Muscle of leg (tissue), 11 donors: ENCODE data around the gene SMURF2. TPM values are rescaled to one million over a fixed set of nuclear protein-coding genes. Genes with fewer than 3 reads are reported as not detected.
"Not testable (repeated sequence)": the region's sequence is repeated elsewhere in the genome, so short reads cannot be mapped to it uniquely, and the experiment has no call there.

ENCODE experiments used
- DNase-seq: peaks from one replicate; pipeline ENCODE4 v3.0.0; 2013
- H3K27ac ChIP-seq: one replicate; pipeline ENCODE4 v1.5.1; 2013; ENCODE audit warnings: mild to moderate bottlenecking, low read length, control low read depth
- H3K27me3 ChIP-seq: one replicate; pipeline ENCODE4 v1.6.1; 2013; ENCODE audit warnings: low read length; ENCODE audit not compliant: control insufficient read depth, insufficient read depth
- H3K36me3 ChIP-seq: one replicate; pipeline ENCODE4 v1.6.1; 2013; ENCODE audit warnings: low read length; ENCODE audit not compliant: control insufficient read depth, insufficient read depth
- H3K4me1 ChIP-seq: one replicate; pipeline ENCODE4 v1.6.1; 2013; ENCODE audit warnings: low read length; ENCODE audit not compliant: control insufficient read depth, insufficient read depth
- H3K4me3 ChIP-seq: one replicate; pipeline ENCODE4 v1.5.1; 2013; ENCODE audit warnings: low read length, control low read depth
- H3K9me3 ChIP-seq: replicated peaks from 2 replicates; pipeline ENCODE4 v1.6.1; 2013; ENCODE audit warnings: low read depth, low read length; ENCODE audit not compliant: control insufficient read depth
- WGBS: methylation state at CpG from one replicate; pipeline ENCODE4 v1.1.5; 2013; ENCODE audit warnings: missing lambda C conversion rate; ENCODE audit not compliant: insufficient coverage; 5-methylcytosine and 5-hydroxymethylcytosine counted together
- polyA plus RNA-seq, 8 donors: library from polyadenylated mRNA; unstranded; fragments of 120-200 nt; gene quantifications; one replicate each; pipeline versions ENCODE4 v1.2.1 to v1.2.3, GENCODE V29; 2013; ENCODE audit warnings: inconsistent platforms in 1 of 8, low replicate concordance in 1 of 8; ENCODE audit not compliant: insufficient read length in 8 of 8, insufficient read depth in 1 of 8
- total RNA-seq: library from RNA; stranded (reverse); fragments of 120-200 nt; gene quantifications from one replicate; pipeline ENCODE4 v1.2.4, GENCODE V29; 2013

Gene SMURF2
- total and polyA plus RNA-seq, 9 donors: 18.6 to 32.3 (median 24.5) TPM

GRCh38 chr17:64667807-64668721 is 6.0 kb upstream of the SMURF2 start:
- H3K4me1 ChIP-seq, DNase-seq: not testable (repeated sequence)
- 74% methylated on average over 7 of the region's 14 CpGs for WGBS

GRCh38 chr17:64664299-64664981 is 2.3 kb upstream of the SMURF2 start:
- not testable (repeated sequence) for H3K27me3 ChIP-seq, H3K27ac ChIP-seq, H3K4me1 ChIP-seq, H3K4me3 ChIP-seq, DNase-seq, H3K36me3 ChIP-seq, H3K9me3 ChIP-seq
- WGBS: 80% methylated on average over 2 of the region's 6 CpGs

More at GRCh38 chr17:64667807-64668721, 6.0 kb upstream of the SMURF2 start:
- H3K36me3 ChIP-seq, H3K27ac ChIP-seq, H3K27me3 ChIP-seq, H3K4me3 ChIP-seq, H3K9me3 ChIP-seq: not testable (repeated sequence)

GRCh38 chr17:64663836-64664235 is 1.7 kb upstream of the SMURF2 start:
- H3K4me1 ChIP-seq, H3K36me3 ChIP-seq, H3K27ac ChIP-seq, H3K4me3 ChIP-seq, DNase-seq, H3K27me3 ChIP-seq, H3K9me3 ChIP-seq: not testable (repeated sequence)
- WGBS: 97% methylated on average over 5 of the region's 12 CpGs

- peak overlapping the region; percentile 61 for H3K4me3 ChIP-seq
- 22% methylated on average over 6 of the region's 18 CpGs for WGBS
- H3K4me1 ChIP-seq: peaks cover 9% of the 10 kb centered on the region
- H3K27ac ChIP-seq: peak overlapping the region; percentile 37
- no peaks in the 10 kb centered on the region for H3K36me3 ChIP-seq
- no peaks in the 10 kb centered on the region for H3K27me3 ChIP-seq
- H3K9me3 ChIP-seq: no peaks in the 10 kb centered on the region
- no peak for DNase-seq
Observed at GRCh38 chr17:64662774-64663367, 764 bp upstream of the SMURF2 start.

GRCh38 chr17:64661726-64661975 is 456 bp downstream of the SMURF2 start:
- WGBS: 0% methylated on average over 32 of the region's 32 CpGs
- DNase-seq: no peak
- Histone ChIP-seq H3K9me3 (no peaks in the 10 kb centered on the region), H3K4me1 (peaks cover 9% of the 10 kb centered on the region), H3K27ac (peak overlapping the region; percentile 54), H3K4me3 (peak overlapping the region; percentile 61), H3K27me3 (no peaks in the 10 kb centered on the region), H3K36me3 (no peaks in the 10 kb centered on the region)

- not testable (repeated sequence) for H3K4me1 ChIP-seq
- WGBS: under 1% methylated on average over 23 of the region's 37 CpGs
Observed at GRCh38 chr17:64660978-64661725, 955 bp downstream of the SMURF2 start.

GRCh38 chr17:64660195-64660977 is 1.7 kb downstream of the SMURF2 start:
- no CpG with 5 or more reads among the region's 11 CpGs for WGBS
- DNase-seq: peak; percentile 50
- H3K27ac ChIP-seq: peak overlapping the region; percentile 54
- not testable (repeated sequence) for H3K27me3 ChIP-seq, H3K4me1 ChIP-seq, H3K36me3 ChIP-seq, H3K9me3 ChIP-seq
- peak overlapping the region; percentile 61 for H3K4me3 ChIP-seq

More at GRCh38 chr17:64660978-64661725, 955 bp downstream of the SMURF2 start:
- H3K9me3 ChIP-seq, H3K27me3 ChIP-seq, H3K36me3 ChIP-seq: not testable (repeated sequence)
- Histone ChIP-seq H3K27ac (peak overlapping the region; percentile 54), H3K4me3 (peak overlapping the region; percentile 61)
- peak; percentile 28 for DNase-seq

- H3K36me3 ChIP-seq: no peaks in the 10 kb centered on the region
- no peak overlapping the region for H3K27ac ChIP-seq
- DNase-seq: no peak
- H3K9me3 ChIP-seq: peaks cover 5% of the 10 kb centered on the region
- peaks cover 9% of the 10 kb centered on the region for H3K4me1 ChIP-seq
- H3K4me3 ChIP-seq: no peak overlapping the region
- no peaks in the 10 kb centered on the region for H3K27me3 ChIP-seq
Observed at GRCh38 chr17:64658931-64659330, 3.2 kb downstream of the SMURF2 start.

- peaks cover 9% of the 10 kb centered on the region for H3K4me1 ChIP-seq
- H3K27ac ChIP-seq: no peak overlapping the region
- no peak for DNase-seq
- no peak overlapping the region for H3K4me3 ChIP-seq
- H3K27me3 ChIP-seq: no peaks in the 10 kb centered on the region
- H3K36me3 ChIP-seq: no peaks in the 10 kb centered on the region
- 93% methylated on average over 2 of the region's 6 CpGs for WGBS
- peaks cover 5% of the 10 kb centered on the region for H3K9me3 ChIP-seq
Observed at GRCh38 chr17:64657610-64658125, 4.4 kb downstream of the SMURF2 start.
